CD4-positive, alpha-beta T cell (primary cell): ENCODE data around the gene ABHD10. TPM values are rescaled to one million over a fixed set of nuclear protein-coding genes. Genes with fewer than 3 reads are reported as not detected.

ENCODE experiments used
- ATAC-seq: fragments of 200-7000 bp; cut with Tn5 transposase; one replicate; pipeline ENCODE4 v1.10.0; 2022; ENCODE audit warnings: mild to moderate bottlenecking; ENCODE audit not compliant: poor library complexity
- CTCF ChIA-PET: fragments of 350-600 bp; sonication (Branson Sonifier 250); formaldehyde crosslinking; loops from one replicate; lab custom pipeline; 2021; ENCODE audit warnings: antibody characterized with exemption, inconsistent platforms; lab: Charles Lee
- POLR2A ChIA-PET: fragments of 350-600 bp; sonication (Branson Sonifier 250); formaldehyde crosslinking; loops from one replicate; lab custom pipeline; 2021; ENCODE audit warnings: antibody characterized with exemption, inconsistent platforms; lab: Charles Lee
- DNase-seq, 14 experiments: peaks; one replicate each; pipeline ENCODE4 v3.0.0-alpha.2; 2013 to 2020; ENCODE audit warnings: mixed read lengths in 2 of 14
- H3K27ac ChIP-seq, 2 donors: one replicate each; pipeline versions ENCODE4 v1.5.1 to v1.7.0; 2013; ENCODE audit warnings: low read length in 2 of 2, low read depth in 1 of 2, mild to moderate bottlenecking in 1 of 2
- H3K27me3 ChIP-seq, 2 experiments: 1 replicate in 1 of 2; 2 replicates in 1 of 2; pipeline versions ENCODE4 v1.6.1 to v1.7.0; 2013; ENCODE audit warnings: low read length in 2 of 2, control low read depth in 1 of 2, mild to moderate bottlenecking in 1 of 2, moderate library complexity in 1 of 2; ENCODE audit not compliant: insufficient read depth in 2 of 2, control insufficient read depth in 1 of 2
- H3K36me3 ChIP-seq: one replicate; pipeline ENCODE4 v1.6.1; 2013; ENCODE audit warnings: low read length, control low read depth; ENCODE audit not compliant: insufficient read depth
- H3K4me1 ChIP-seq: one replicate; pipeline ENCODE4 v1.6.1; 2013; ENCODE audit warnings: low read length, control low read depth; ENCODE audit not compliant: insufficient read depth
- H3K4me3 ChIP-seq: one replicate; pipeline ENCODE4 v1.5.1; 2013; ENCODE audit warnings: mild to moderate bottlenecking, low read length, moderate library complexity
- H3K9me3 ChIP-seq, 2 experiments: 1 replicate in 1 of 2; 2 replicates in 1 of 2; pipeline versions ENCODE4 v1.6.1 to v1.7.0; 2013; ENCODE audit warnings: low read length in 2 of 2, mild to moderate bottlenecking in 2 of 2, control low read depth in 1 of 2, moderate library complexity in 1 of 2; ENCODE audit not compliant: control insufficient read depth in 1 of 2, insufficient read depth in 1 of 2
- H3K27ac Mint-ChIP-seq: one replicate; pipeline ENCODE4 v1.8.0; 2020; ENCODE audit warnings: mixed read lengths
- H3K27me3 Mint-ChIP-seq: one replicate; pipeline ENCODE4 v1.8.0; 2021; ENCODE audit warnings: mixed read lengths
- H3K36me3 Mint-ChIP-seq: one replicate; pipeline ENCODE4 v1.8.0; 2021; ENCODE audit warnings: low read depth, mixed read lengths
- H3K4me1 Mint-ChIP-seq: one replicate; pipeline ENCODE4 v1.8.0; 2021; ENCODE audit warnings: low read depth, mixed read lengths
- H3K4me3 Mint-ChIP-seq: one replicate; pipeline ENCODE4 v1.8.0; 2020; ENCODE audit warnings: mild to moderate bottlenecking, mixed read lengths
- H3K9me3 Mint-ChIP-seq: one replicate; pipeline ENCODE4 v1.8.0; 2020; ENCODE audit warnings: mixed read lengths
- CTCF ChIP-seq: fragments of 200-600 bp; IDR thresholded peaks from one replicate; pipeline ENCODE4 v1.8.0; 2022; ENCODE audit warnings: antibody characterized with exemption, mild to moderate bottlenecking
- intact Hi-C, 2 experiments: fragments of 100-400 bp; cut with DNase I in 1 of 2; cut with micrococcal nuclease in 1 of 2; formaldehyde crosslinking; loops; one replicate each; pipeline versions ENCODE4 v1.15.1 to v1.9.0; 2023 to 2025; cut with DNase I, micrococcal nuclease
- total RNA-seq, 174 experiments: library from RNA in 2 of 174; stranded (reverse) in 2 of 174; gene quantifications; one replicate each; pipeline ENCODE4 v1.2.3 and lab custom pipeline; 2021 to 2026

Gene ABHD10
- total RNA-seq, 2 experiments from 2014 or later = 28.2 to 32.5 TPM

- Histone ChIP-seq H3K9me3 (no peaks in the 10 kb centered on the region), H3K36me3 (peaks cover 37% of the 10 kb centered on the region), H3K4me3 (no peak overlapping the region), H3K27me3 (no peaks in the 10 kb centered on the region), H3K4me1 (peaks cover 6% of the 10 kb centered on the region), H3K27ac (no peak overlapping the region)
- peak overlapping the region; percentile 57 for H3K27ac Mint-ChIP-seq
- no peak for TF ChIP-seq CTCF
- intact Hi-C loops = loop anchor here in 1 of 2 experiments (5.0 kb wide), 1 partner anchor 58 kb away; no protein-coding TSS in a partner anchor
- no peaks in the 10 kb centered on the region for H3K27me3 Mint-ChIP-seq
- peaks cover 71% of the 10 kb centered on the region for H3K36me3 Mint-ChIP-seq
- H3K4me1 Mint-ChIP-seq = peaks cover 85% of the 10 kb centered on the region
- no peak for ATAC-seq
- H3K9me3 Mint-ChIP-seq = no peaks in the 10 kb centered on the region
- no peak overlapping the region for H3K4me3 Mint-ChIP-seq
- ChIA-PET CTCF (interaction anchor here (0.7 to 1.2 kb wide), 2 partner anchors 17 to 29 kb away, joined by 3 to 4 read pairs; no protein-coding TSS in a partner anchor), POLR2A (no interaction called here)
- DNase-seq = no peak
Measured at GRCh38 chr3:111984636-111985298, 5.9 kb downstream of the ABHD10 start.

GRCh38 chr3:111986800-111987199 is 8.0 kb downstream of the ABHD10 start:
- H3K27me3 Mint-ChIP-seq = no peaks in the 10 kb centered on the region
- H3K9me3 Mint-ChIP-seq = no peaks in the 10 kb centered on the region
- Histone ChIP-seq H3K36me3 (peaks cover 44% of the 10 kb centered on the region), H3K4me3 (no peak overlapping the region), H3K27ac (no peak overlapping the region), H3K4me1 (no peaks in the 10 kb centered on the region), H3K9me3 (no peaks in the 10 kb centered on the region), H3K27me3 (no peaks in the 10 kb centered on the region)
- no peak for ATAC-seq
- H3K4me3 Mint-ChIP-seq = no peak overlapping the region
- peaks cover 65% of the 10 kb centered on the region for H3K4me1 Mint-ChIP-seq
- intact Hi-C loops = loop anchor here in 1 of 2 experiments (5.0 kb wide), 1 partner anchor 56 kb away; no protein-coding TSS in a partner anchor
- H3K27ac Mint-ChIP-seq = no peak overlapping the region
- H3K36me3 Mint-ChIP-seq = peaks cover 77% of the 10 kb centered on the region
- TF ChIP-seq CTCF = no peak
- ChIA-PET POLR2A (interaction anchor here (1.0 kb wide), 1 partner anchor 8 kb away, joined by 4 read pairs; the partner anchor contains the start of gene ABHD10), CTCF (interaction anchor here (1.2 kb wide), 1 partner anchor 27 kb away, joined by 3 read pairs; no protein-coding TSS in a partner anchor)
- no peak for DNase-seq

GRCh38 chr3:111989061-111989678 is 10.3 kb downstream of the ABHD10 start:
- DNase-seq (peak in 3 of 14 experiments; percentile 54 to 64 (median 61)), ATAC-seq (peak; percentile 77)
- H3K4me1 Mint-ChIP-seq = peaks cover 45% of the 10 kb centered on the region
- no peak overlapping the region for H3K4me3 ChIP-seq
- TF ChIP-seq CTCF = peak; percentile 81
- H3K36me3 ChIP-seq = peaks cover 53% of the 10 kb centered on the region
- H3K36me3 Mint-ChIP-seq = peaks cover 77% of the 10 kb centered on the region
- no peak overlapping the region for H3K27ac Mint-ChIP-seq
- H3K27ac ChIP-seq = no peak overlapping the region
- H3K27me3 Mint-ChIP-seq = no peaks in the 10 kb centered on the region
- H3K9me3 Mint-ChIP-seq = no peaks in the 10 kb centered on the region
- no peaks in the 10 kb centered on the region for H3K9me3 ChIP-seq
- CTCF ChIA-PET = interaction anchor here (1.0 to 1.9 kb wide), 6 partner anchors 9 to 122 kb away, joined by 4 to 23 read pairs (median 4); partner anchors contain the start of gene TAGLN3
- H3K4me3 Mint-ChIP-seq = no peak overlapping the region
- H3K27me3 ChIP-seq = no peaks in the 10 kb centered on the region
- intact Hi-C loops = loop anchor here in 1 of 2 experiments (2.0 to 5.0 kb wide), 2 partner anchors 24 to 53 kb away; no protein-coding TSS in a partner anchor
- H3K4me1 ChIP-seq = no peaks in the 10 kb centered on the region
- POLR2A ChIA-PET = interaction anchor here (0.8 to 4.9 kb wide), 8 partner anchors 8 to 129 kb away, joined by 3 to 41 read pairs (median 3); partner anchors contain the start of gene ABHD10
